Left cardiac atrium (tissue), 4 donors: Measurements from ENCODE around the gene CYP46A1. TPM values are rescaled to one million over a fixed set of nuclear protein-coding genes. Genes with fewer than 3 reads are reported as not detected.
"Not testable (repeated sequence)": the region's sequence is repeated elsewhere in the genome, so short reads cannot be mapped to it uniquely, and the experiment has no call there.

ENCODE experiments used
- ATAC-seq, 2 donors: fragments of 200-7000 bp; cut with Tn5 transposase; one replicate each; pipeline ENCODE4 v1.9.1; 2020; ENCODE audit warnings: mild to moderate bottlenecking in 2 of 2, moderate library complexity in 2 of 2
- DNase-seq: peaks from one replicate; pipeline ENCODE4 v3.0.0-alpha.2; 2020
- intact Hi-C, 2 donors: fragments of 100-400 bp; cut with DNase I; formaldehyde crosslinking; loops; one replicate each; pipeline versions ENCODE4 v1.14.1 to v1.15.1; 2022 to 2023
- total RNA-seq, 2 donors: library from RNA; stranded (reverse); fragmentation: NEBNext Ultra II Directional; extraction: Animal tissue kit (Norgen Biotek cat#: 25700); gene quantifications; one replicate each; pipeline ENCODE4 v1.2.1, GENCODE V29; 2021
- donor health status: DM: no; HTN: yes; CAD: no.
- donor health status: DM: no; HTN: yes; CAD: no; lungs with severe emphysema.
- donor health status: DM: yes; HTN: yes; CAD: no.
- donor health status: Dilated cardiomyopathy.

The CYP46A1 gene
- total RNA-seq, 2 donors from 2014 or later, result 4.1 to 4.7 TPM

DNA sequence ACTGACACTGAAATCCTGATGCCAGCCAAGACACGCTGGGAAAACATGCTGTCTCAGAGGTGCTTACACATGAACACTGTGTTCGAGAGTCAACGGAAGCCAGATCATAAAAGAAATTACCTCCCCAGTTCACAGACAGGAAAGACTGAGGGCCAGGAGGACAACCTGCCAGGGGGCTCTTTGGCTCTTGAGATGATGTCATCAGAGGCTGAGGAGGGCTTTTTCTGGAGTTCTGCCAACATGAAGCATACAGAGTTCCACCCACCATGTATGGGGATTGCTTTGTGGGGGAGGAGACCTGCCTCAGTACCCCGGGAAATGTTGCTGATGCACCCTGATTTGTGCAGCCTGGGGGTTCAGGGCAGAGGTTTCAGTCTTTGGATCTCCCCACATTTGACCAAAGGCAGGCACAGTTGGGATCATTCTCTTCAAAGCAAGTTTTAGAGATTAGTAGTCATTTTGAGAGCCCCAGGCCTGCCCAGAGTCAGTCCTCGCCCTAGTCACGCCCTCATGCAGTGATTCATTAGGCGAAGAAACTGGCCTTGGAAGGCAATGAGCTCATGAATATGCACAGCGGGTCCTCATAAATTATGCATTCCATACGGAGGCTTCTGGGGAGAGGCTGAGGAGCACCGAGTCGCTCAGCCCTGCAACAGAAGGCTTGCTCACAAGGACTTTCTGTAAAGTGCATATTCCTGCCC is 74.2 kb downstream of the CYP46A1 start:
- DNase-seq (no peak), ATAC-seq (peak in 1 of 2 donors; percentile 5)
- intact Hi-C loops, result loop anchor here in 1 of 2 donors (5.0 kb wide), 1 partner anchor 34 kb away; the partner anchor contains the start of gene EML1

DNA sequence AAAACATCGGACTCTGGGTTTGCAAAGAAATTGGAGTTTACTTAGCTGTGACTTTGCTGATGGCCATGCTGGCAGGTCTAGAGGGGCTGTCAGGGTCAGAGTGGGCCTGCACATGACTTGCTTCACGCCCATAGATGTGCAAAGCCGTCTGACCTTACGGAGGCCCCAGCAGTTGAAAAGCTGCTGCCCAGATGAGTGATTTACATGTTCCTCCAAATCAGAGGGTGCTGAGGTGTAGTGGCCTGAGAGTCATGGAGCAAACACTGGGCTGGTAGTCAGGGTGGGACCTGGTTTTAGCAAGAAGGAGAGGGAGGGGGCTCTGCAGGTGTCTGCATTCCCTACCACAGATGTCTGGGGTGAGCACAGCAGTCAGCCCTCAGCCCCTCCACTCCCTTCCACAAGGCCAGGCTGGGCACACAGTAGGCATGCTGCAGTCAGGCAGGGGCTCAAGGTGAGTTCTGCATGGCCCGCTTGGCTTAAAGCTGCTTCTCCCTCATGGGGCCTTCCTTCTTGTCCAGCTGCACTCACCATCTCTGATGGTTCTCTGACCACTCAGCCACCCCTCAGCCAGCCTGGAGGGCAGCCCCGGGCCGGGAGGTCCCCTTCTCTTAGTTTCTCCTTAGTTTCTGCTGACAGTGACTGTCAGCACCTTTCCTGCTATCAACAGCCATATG is 74.9 kb downstream of the CYP46A1 start:
- no peak for ATAC-seq
- intact Hi-C loops, result loop anchor here in 1 of 2 donors (5.0 kb wide), 1 partner anchor 33 kb away; the partner anchor contains the start of gene EML1
- DNase-seq, result no peak

DNA sequence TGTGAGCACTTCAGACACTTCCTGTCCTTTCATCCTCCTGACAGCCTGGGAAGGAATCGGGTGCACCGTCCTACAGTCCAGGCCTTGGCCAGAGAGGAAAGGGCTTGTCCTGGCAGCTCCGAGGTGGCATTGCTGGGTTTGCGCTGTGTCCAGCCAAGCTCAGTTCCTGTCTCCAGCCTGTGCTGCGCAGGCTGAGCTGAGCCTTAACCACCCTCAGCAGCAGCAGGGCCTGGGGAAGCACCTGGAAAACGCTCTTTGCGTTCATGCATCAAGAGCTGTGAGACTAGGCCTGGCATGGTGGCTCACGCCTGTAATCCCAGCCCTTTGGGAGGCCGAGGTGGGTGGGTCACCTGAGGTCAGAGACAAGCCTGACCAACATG is 75.4 kb downstream of the CYP46A1 start:
- DNase-seq (no peak), ATAC-seq (peak; percentile 33 to 77)
- intact Hi-C loops, result loop anchor here in 1 of 2 donors (5.0 kb wide), 1 partner anchor 33 kb away; the partner anchor contains the start of gene EML1

DNA sequence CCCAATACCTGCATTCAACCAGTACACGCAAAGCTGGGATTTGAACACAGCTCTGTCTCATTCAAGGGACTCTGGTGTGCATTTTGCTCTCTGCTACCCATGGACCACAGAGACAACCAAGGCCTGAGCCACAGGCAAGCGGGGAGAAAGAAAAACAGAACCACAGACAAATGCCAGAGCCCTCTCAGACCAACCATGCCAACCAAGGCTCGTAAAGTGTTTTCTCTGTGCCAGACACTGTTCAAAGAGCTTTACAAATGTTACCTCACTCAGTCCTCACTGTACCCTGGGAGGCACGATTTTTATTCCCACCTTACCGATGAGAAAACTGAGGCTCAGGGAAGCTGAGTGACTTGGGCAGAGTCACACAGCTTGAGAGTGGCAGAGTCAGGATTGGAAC is 76.7 kb downstream of the CYP46A1 start:
- intact Hi-C loops, result no loop called here
- DNase-seq, result no peak
- ATAC-seq, result no peak

DNA sequence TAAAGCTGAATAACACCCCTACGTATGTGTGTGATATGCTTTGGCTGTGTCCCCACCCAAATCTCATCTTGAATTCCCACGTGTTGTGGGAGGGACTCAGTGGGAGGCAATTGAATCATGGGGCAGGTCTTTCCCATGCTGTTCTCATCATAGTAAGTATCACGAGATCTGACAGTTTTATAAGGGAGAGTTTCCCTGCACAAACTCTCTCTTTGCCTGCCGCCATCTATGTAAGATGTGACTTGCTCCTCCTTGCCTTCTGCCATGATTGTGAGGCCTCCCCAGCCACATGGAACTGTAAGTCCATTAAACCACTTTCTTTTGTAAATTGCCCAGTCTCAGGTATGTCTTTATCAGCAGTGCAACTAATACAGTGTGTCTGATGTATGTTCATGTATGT is 78.8 kb downstream of the CYP46A1 start:
- intact Hi-C loops, DNase-seq, ATAC-seq: not testable (repeated sequence)

DNA sequence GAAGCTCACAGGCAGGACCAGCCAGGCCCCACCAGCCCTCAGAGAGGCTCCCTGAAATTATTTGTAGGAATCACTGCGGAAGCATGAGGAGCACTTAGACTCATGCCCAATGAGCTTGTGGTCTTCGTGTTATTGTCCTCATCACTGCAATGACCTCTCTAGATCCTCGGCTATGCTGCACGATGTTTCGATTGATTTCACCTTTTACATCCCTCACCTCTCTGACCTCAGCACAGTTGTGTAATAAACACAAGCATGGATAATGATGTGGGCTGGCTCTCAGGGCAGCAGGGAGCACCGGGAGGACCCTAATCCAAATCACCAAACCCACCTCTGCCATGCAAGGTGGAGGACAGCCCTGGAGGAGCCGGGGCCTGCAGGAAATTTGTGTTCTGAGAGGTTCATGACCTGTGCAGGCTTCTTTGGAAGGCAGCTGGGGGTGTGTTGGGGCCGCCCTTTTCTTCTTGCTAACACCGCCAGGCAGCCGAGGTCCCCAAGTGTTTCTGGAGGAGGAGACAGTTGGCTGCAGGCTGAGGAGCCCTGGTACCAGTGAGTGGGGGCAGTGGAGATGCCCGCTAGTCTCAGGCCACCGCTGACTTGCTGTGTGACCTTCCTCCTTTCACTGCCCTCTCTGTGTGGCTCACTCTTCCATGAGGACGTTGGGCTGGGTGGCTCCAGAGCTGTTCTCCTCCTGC is 79.6 kb downstream of the CYP46A1 start:
- ATAC-seq, result no peak
- DNase-seq, result no peak
- intact Hi-C loops, result no loop called here

DNA sequence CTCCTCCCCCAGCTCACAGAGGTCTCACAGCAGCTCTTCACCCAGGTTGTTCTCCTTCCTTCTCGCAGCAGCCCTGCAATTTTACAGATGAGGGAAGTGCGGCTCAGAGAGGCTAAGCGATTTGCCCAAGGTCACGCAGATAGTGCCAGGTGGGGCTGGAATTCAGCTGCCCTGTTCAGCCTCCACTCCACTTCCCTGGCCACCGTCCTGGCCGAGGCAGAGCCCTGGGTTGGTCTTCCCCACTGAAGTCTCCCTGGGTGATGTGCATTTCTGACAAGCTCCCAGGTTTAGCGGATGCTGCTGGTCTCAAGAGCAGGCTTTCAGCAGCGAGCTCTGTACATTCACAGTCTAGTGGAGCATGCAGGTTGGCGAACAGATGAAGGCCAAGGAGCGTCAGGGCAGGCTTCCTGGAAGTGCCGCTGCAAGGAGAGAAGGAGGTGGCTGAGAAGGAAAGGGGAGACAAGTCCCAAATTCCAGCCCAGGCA is 80.2 kb downstream of the CYP46A1 start:
- intact Hi-C loops, result no loop called here
- no peak for ATAC-seq
- no peak for DNase-seq

DNA sequence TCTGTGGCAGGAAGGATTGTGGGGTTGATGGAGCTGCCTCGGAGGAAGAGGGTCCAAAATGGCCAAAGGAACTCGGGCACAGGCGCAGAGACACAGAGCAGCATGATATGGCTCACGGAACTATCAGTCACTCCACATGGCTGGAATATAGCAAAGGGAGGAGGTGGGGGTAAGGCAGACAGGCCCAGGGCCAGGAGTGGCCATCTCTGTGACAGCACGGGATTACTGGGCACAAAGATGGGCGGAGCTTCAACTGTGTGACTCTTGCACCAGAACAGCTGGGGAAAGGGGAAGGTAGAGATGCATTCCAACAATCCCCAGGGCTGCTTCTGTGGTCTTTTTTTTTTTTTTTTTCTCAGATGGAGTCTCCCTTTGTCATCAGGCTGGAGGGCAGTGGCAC is 84.3 kb downstream of the CYP46A1 start:
- DNase-seq (no peak), ATAC-seq (peak in 1 of 2 donors; percentile 38)
- intact Hi-C loops, result no loop called here

DNA sequence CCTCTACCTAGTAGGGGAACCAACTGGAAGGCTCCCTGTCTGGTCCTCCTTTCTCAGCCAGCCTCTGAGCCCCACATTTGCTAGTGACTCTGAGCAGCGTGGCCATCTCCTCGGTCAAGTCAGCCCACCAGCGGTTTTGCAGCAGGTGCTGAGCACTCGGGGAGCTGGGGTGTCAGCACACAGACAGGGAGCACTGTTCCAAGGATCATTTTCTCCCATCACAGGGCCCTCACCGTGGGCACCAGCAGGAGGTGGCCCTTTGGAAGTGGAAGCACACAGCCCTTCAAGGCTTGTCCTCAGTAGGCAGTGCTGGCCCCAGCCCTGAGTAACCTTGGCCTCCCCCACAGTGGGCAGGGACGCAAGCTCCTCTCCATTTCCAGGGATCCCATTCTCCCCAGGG is 85.0 kb downstream of the CYP46A1 start:
- DNase-seq, result no peak
- intact Hi-C loops, result no loop called here
- ATAC-seq, result no peak

DNA sequence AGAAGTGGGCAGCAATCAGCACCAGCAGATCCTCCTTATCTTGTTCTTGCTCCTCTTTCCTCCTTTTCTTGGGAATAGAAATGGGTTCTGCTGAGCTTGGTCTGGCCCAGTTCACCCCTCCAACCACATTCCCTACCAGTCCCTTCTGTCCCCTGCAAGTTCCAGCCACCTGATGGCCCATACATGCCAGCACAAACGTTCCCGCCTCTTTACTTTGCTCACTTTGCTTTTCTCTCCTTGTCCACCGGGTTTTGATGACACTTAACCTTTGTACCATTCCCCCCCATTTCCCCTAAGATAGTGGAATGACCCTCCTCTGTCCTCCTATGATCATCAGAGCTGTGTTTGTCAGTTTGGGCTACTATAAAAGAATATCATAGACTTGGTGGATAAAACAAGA is 85.7 kb downstream of the CYP46A1 start:
- ATAC-seq (no peak), DNase-seq (no peak)
- intact Hi-C loops, result no loop called here

DNA sequence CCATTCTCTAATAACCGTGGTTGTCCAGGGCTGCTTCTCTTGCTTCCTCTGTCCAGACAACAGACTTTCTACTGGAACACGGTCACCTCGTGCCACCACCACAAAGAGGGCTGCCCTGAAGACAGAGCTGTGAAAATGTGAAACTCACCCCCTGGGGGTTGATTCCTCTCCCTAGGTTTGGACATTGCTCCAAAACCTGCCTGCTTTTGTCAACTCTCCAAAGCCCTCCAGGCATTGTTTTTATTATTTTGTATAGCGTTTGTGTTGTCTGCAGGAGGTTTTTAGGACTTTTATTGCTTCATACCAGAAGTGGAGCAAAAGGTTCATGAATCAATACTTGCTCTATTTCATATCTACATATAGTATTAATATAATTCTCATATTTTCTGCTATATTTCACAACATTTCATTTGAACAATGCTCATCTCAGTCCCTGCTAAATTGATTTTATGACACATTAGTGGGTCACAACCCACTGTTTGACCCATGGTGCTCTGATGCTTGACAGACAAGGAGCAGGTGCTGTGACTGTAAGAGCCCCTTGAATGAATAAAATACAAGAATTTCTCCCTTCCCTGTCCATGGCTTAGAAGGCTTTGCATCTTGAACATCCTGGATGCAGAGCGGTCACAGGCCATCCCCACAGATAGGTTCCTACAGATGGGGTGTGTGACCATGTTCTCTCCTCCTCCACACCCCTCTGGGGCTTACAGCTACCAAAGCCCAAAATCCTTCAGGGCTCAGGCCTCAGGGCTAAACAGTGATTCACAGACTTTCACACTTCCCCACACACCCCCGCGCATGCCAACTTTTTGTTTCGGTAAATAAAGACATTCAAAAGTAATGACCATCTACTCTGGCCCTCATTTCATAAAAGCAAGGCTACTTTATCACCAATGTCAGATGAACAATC is 88.5 kb downstream of the CYP46A1 start:
- intact Hi-C loops, result no loop called here
- no peak for DNase-seq
- no peak for ATAC-seq

DNA sequence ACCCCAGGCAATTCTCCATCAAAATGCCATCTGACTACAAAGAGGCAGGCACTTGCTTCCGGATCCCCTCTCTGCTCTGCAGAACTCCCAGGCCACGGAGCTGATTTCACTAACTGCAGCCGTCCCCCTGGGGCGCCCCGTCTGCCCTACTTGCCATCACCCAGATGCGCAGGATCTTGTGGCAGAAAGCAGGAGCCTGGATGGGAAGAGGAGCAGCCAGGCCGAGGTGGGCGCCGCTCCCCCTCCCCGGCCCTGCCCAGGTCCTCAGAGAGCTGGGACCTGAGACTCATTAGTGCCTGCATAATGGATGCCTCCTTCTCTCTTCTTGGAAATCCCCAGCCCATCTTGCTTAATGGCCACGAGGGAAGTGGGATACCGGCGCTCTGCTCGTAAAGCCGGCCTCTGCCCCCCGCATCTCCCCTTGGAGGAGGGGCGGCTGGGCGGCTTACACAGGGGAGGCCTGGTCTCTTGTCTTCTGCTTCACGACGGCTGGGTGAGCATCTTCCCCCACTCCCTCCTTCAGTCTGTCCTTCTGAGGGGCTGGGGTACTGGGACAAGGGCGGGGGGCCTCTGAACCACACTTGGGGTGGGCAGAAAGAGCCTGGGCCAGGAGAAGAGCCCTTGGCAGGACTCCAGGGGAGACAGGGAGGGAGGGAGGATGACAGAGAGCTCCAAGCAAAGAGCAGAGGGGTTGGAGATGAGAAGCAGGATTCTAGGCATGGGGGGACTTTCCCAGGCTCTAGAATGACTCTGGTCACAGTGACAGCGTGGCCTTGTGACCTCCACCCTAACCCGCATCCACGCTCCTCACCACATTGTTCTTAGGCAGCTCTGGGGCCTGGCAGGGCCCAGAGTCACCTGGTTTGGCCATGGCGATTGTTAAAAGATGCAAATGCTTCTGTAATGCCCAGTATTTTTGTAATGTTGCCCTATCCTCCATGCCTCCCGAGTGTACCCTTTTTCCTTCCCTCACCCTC is 89.7 kb downstream of the CYP46A1 start:
- intact Hi-C loops, result no loop called here
- peak in 1 of 2 donors; percentile 30 for ATAC-seq
- DNase-seq, result no peak

DNA sequence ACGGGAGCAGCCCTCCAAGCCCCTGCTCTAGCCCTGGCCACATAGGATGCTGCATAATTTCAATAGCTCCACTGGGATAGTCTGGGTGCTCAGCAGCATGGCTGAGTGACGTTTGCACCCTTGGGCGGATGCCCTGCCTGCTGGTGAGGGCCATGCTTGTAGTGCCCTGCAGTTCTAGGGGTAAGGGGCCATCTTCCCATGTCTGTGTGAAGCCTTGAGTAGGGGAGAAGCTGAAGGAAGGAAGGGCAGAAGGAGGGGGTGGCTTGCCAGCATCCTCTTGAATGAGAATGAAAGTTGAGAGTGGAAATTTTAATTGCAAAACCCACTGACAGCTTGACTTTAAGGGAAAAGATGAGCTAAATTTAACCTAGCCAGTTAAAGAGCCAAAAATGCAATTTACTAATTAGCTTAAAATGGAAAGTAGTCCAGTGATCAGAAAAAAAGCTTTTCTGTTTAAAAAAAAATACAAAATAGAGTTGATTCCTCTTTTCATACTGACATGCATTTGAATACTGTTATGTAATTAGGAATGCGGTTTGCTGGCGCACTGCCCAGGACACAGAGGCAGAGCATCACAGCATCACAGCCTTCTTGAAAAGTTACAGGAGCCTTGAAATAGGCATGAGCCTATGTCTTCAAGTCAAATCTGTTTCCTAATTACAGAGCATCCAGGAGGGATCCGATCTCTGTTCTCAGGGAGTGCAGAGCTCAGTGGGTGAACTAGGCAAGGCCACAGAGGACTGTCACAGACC is 90.6 kb downstream of the CYP46A1 start:
- intact Hi-C loops, result no loop called here
- ATAC-seq, result peak in 1 of 2 donors; percentile 35
- peak; percentile 59 for DNase-seq

DNA sequence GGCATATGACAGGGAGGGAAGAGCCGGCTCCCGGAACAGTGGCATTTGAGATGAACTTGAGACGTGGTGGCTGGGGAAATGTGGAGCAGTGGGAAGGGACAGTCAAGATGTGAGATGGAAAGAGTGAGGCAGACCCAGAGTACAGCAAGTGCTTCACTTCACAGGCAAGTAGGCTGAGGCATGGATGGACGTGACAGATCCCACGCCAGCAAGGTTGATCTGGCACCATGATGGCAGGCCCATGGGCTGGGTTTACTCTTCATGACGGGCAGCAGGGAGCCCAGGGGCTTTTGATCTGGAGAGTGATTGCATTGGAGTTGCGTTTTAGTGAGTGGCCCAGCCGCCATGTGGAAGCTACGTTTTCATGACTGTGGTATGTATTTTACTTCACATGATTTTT is 91.3 kb downstream of the CYP46A1 start:
- ATAC-seq, result no peak
- intact Hi-C loops, result no loop called here
- DNase-seq, result no peak
